ENCODE results near the gene IGHMBP2.

IGHMBP2 gene

DNA sequence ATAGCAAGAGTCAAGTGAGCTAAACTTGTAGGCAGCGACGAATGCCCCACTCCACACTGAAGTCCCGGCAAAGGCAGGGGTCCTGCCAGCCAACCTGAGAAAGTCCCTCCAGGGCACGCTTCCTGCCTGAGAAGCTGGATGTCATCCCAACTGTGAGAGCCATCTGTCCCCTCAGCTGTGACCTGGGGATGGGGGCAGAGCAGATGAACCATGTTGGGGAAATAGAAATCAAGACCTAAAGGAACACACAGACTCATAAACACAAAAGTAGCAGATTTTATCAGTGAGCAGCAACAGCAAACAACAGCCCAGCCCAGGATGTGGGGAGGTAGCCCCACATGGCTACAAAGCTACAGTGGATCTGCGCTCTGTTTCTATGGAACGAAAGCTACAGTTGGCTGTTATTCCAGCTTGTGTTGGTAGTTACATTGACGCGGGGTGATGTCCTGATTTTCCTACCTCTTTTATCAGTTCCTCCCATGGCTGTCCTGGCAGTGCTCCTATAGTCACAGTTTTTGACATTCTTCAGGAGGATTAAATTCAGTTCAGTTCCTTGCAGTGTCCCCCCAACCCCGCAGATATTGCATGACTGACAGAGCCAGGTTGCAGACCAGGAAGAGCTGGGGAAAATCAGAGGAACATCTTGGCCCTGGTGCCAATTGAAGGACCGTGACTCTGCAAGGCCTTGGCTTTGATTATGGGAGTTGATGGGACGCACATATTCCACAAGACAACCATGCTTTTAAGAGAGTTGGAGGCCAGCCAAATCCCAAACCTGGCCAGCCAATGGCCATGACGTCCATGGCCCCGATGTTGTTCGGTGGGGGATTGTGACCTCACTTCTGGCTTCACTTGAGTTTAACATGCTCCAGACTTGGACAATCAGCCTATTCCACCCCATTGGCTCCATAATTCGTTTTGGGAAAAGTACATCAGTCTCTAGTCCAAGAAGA is 62.5 kb downstream of the IGHMBP2 start:
- H3K27me3 ChIP-seq: peaks cover 29% of the 10 kb centered on the region
- no peak for TF ChIP-seq CTCF (IDR thresholded peaks at IDR 0.05)
- peaks cover 13 to 14% of the 10 kb centered on the region in 2 experiments for H3K4me1 ChIP-seq (ENCODE audit: control insufficient read depth in 1 of 2, insufficient read depth in 1 of 2, low read depth in 1 of 2, low read length in 1 of 2)
- H3K36me3 ChIP-seq: no peaks in the 10 kb centered on the region
- H3K27ac ChIP-seq: no peak overlapping the region
- H3K4me3 ChIP-seq (ENCODE audit: low read depth in 1 of 2, low read length in 1 of 2): no peak overlapping the region
- no peaks in the 10 kb centered on the region for H3K9me3 ChIP-seq

GRCh38 chr11:68966894-68967780 is 63.4 kb downstream of the IGHMBP2 start:
- Histone ChIP-seq H3K27ac (no peak overlapping the region), H3K27me3 (peaks cover 31% of the 10 kb centered on the region), H3K4me1 (ENCODE audit: control insufficient read depth in 1 of 2, insufficient read depth in 1 of 2, low read depth in 1 of 2, low read length in 1 of 2) (peaks cover 13 to 14% of the 10 kb centered on the region in 2 experiments), H3K36me3 (no peaks in the 10 kb centered on the region), H3K9me3 (no peaks in the 10 kb centered on the region), H3K4me3 (ENCODE audit: low read depth in 1 of 2, low read length in 1 of 2) (no peak overlapping the region)
- TF ChIP-seq CTCF (IDR thresholded peaks at IDR 0.05): no peak

GRCh38 chr11:68968306-68969250 is 64.9 kb downstream of the IGHMBP2 start:
- TF ChIP-seq CTCF (IDR thresholded peaks at IDR 0.05): no peak
- H3K4me3 ChIP-seq (ENCODE audit: low read depth in 1 of 2, low read length in 1 of 2): no peak overlapping the region
- H3K9me3 ChIP-seq: no peaks in the 10 kb centered on the region
- H3K27me3 ChIP-seq: peaks cover 31% of the 10 kb centered on the region
- H3K4me1 ChIP-seq (ENCODE audit: control insufficient read depth in 1 of 2, insufficient read depth in 1 of 2, low read depth in 1 of 2, low read length in 1 of 2): peaks cover 1 to 2% of the 10 kb centered on the region in 2 experiments
- no peak overlapping the region for H3K27ac ChIP-seq
- H3K36me3 ChIP-seq: no peaks in the 10 kb centered on the region

DNA sequence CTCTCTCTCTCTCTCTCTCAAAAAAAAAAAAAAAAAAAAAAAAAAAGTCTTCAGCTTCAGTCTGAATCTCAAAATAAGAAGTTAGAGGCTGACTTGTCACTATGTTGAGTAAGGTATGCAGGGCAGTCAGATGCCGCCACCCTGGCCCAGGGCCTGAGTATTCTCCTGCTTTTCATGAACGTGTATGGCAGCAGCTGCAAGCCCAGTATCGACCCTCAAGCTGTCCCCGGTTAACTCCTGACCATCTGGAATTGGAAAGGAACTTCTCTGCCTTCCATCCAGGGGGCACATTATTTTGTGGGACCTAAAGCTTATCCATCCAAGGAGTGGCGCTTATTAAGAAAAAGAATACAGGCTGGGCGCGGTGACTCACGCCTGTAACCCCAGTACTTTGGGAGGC is 65.7 kb downstream of the IGHMBP2 start:
- TF ChIP-seq CTCF (IDR thresholded peaks at IDR 0.05): no peak
- Histone ChIP-seq H3K36me3 (no peaks in the 10 kb centered on the region), H3K4me3 (ENCODE audit: low read depth in 1 of 2, low read length in 1 of 2) (no peak overlapping the region), H3K27ac (no peak overlapping the region), H3K9me3 (no peaks in the 10 kb centered on the region), H3K27me3 (peaks cover 31% of the 10 kb centered on the region), H3K4me1 (ENCODE audit: control insufficient read depth in 1 of 2, insufficient read depth in 1 of 2, low read depth in 1 of 2, low read length in 1 of 2) (no peaks in the 10 kb centered on the region)

Data from neutrophil (primary cell).